Right lobe of liver (tissue), 6 donors: ENCODE data around the gene CDKAL1. TPM values are rescaled to one million over a fixed set of nuclear protein-coding genes. Genes with fewer than 3 reads are reported as not detected.

Experiments
- ATAC-seq, 4 donors: fragments of 200-7000 bp; cut with Tn5 transposase; one replicate each; pipeline ENCODE4 v1.9.1; 2020; ENCODE audit warnings: mild to moderate bottlenecking in 4 of 4, moderate library complexity in 4 of 4
- DNase-seq, 3 donors: peaks; one replicate each; pipeline ENCODE4 v3.0.0-alpha.2; 2020
- H3K27ac ChIP-seq, 3 donors: fragments of 200-600 bp; one replicate each; pipeline ENCODE4 v1.8.0; 2022
- H3K27me3 ChIP-seq, 2 donors: fragments of 200-600 bp; one replicate each; pipeline ENCODE4 v1.8.0; 2022
- H3K36me3 ChIP-seq, 4 donors: fragments of 200-600 bp; sonication (generic) in 1 of 4; one replicate each; pipeline versions ENCODE4 v1.5.1 to v1.8.0; 2017 to 2022; ENCODE audit warnings: control low read depth in 1 of 4
- H3K4me1 ChIP-seq, 4 donors: fragments of 200-600 bp; sonication (generic) in 1 of 4; one replicate each; pipeline versions ENCODE4 v1.5.1 to v1.8.0; 2017 to 2022; ENCODE audit warnings: control low read depth in 1 of 4
- H3K4me3 ChIP-seq, 3 donors: fragments of 200-600 bp; one replicate each; pipeline ENCODE4 v1.8.0; 2022
- H3K9me3 ChIP-seq, 4 donors: fragments of 200-600 bp; sonication (generic) in 1 of 4; one replicate each; pipeline versions ENCODE4 v1.5.1 to v1.8.0; 2017 to 2022; ENCODE audit warnings: control low read depth in 1 of 4
- POLR2A ChIP-seq: fragments of 450-650 bp; IDR thresholded peaks from one replicate; pipeline ENCODE4 v1.6.1; 2017; ENCODE audit warnings: antibody characterized with exemption, mild to moderate bottlenecking
- WGBS: methylation state at CpG from one replicate; pipeline ENCODE4 v1.1.6; 2018; ENCODE audit warnings: low coverage, low lambda C conversion rate; ENCODE audit not compliant: insufficient coverage; ENCODE audit errors: missing lambda C conversion rate; 5-methylcytosine and 5-hydroxymethylcytosine counted together
- intact Hi-C, 2 donors: fragments of 100-400 bp; cut with DNase I; formaldehyde crosslinking; loops; one replicate each; pipeline versions ENCODE4 v1.11.2 to v1.14.1; 2022
- total RNA-seq, 6 experiments: library from RNA; depleted of rRNA in 2 of 6; stranded (reverse); fragments of >200 nt in 2 of 6; fragmentation: NEBNext Ultra II Directional in 3 of 6; extraction: Animal tissue kit (Norgen Biotek cat#: 25700) in 3 of 6; gene quantifications; one replicate each; pipeline versions ENCODE4 v1.1.0 to v1.2.4, GENCODE V29; 2016 to 2023
- TF ChIP-seq, protein P1 (sequence below), 4 donors: fragments of 200-600 bp in 3 of 4; fragments of 450-650 bp in 1 of 4; IDR thresholded peaks; one replicate each; pipeline versions ENCODE4 v1.5.1 to v1.8.0; 2016 to 2022; ENCODE audit warnings: antibody characterized with exemption in 4 of 4, mild to moderate bottlenecking in 2 of 4
- donor health status: DM: no; HTN: yes; CAD: no.
- donor health status: DM: no; HTN: no; CAD: no.
- donor health status: DM: no; HTN: no; CAD: no.
- donor health status: DM: no; HTN: yes; CAD: no.
- donor health status: DM: no; HTN: yes; CAD: no.

CDKAL1 gene
- total RNA-seq, 6 experiments from 2014 or later, result 4.5 to 7.0 (median 6.2) TPM

DNA sequence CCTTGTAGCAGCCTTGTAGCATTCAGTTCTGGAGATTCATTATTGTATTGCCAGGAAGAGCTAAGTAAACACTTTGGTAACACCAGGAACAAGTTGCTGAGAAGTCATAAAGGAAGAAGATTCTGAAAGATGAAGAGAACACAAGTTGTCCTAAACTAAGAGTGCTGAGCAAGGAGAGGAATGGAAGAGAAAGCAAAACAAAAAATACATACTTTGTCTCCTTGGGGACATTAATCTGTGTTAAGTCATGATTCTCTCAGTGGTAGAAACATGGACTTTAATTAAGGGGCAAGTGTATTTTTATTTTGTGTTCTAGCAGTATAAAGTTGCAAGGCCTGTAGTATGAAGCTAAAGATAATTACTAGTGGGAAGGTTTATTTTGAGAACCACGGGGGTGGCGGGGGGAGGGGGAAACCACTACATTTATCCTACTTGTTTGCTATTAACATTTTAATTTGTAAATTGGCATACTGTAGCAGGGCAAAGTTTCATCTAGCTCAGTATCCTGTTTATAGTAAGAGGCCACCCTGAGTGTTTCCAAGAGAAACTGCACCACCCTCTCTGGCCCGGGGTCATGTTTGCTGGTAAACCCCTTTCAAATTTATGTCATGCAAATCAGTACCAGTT, 463.0 kb downstream of the CDKAL1 start:
- no peaks in the 10 kb centered on the region for H3K36me3 ChIP-seq
- no peak for ATAC-seq
- intact Hi-C loops, result no loop called here
- H3K4me3 ChIP-seq, result no peak overlapping the region
- no peaks in the 10 kb centered on the region for H3K9me3 ChIP-seq
- no peak for DNase-seq
- H3K4me1 ChIP-seq, result peaks cover 0 to 6% (median 0%) of the 10 kb centered on the region in 4 donors
- no peak overlapping the region for H3K27ac ChIP-seq
- 80% methylated on average over 1 of the region's 3 CpGs for WGBS
- H3K27me3 ChIP-seq, result no peaks in the 10 kb centered on the region
- TF ChIP-seq POLR2A, result no peak
- TF ChIP-seq, protein P1, sequence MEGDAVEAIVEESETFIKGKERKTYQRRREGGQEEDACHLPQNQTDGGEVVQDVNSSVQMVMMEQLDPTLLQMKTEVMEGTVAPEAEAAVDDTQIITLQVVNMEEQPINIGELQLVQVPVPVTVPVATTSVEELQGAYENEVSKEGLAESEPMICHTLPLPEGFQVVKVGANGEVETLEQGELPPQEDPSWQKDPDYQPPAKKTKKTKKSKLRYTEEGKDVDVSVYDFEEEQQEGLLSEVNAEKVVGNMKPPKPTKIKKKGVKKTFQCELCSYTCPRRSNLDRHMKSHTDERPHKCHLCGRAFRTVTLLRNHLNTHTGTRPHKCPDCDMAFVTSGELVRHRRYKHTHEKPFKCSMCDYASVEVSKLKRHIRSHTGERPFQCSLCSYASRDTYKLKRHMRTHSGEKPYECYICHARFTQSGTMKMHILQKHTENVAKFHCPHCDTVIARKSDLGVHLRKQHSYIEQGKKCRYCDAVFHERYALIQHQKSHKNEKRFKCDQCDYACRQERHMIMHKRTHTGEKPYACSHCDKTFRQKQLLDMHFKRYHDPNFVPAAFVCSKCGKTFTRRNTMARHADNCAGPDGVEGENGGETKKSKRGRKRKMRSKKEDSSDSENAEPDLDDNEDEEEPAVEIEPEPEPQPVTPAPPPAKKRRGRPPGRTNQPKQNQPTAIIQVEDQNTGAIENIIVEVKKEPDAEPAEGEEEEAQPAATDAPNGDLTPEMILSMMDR (IDR thresholded peaks at IDR 0.05), result no peak

DNA sequence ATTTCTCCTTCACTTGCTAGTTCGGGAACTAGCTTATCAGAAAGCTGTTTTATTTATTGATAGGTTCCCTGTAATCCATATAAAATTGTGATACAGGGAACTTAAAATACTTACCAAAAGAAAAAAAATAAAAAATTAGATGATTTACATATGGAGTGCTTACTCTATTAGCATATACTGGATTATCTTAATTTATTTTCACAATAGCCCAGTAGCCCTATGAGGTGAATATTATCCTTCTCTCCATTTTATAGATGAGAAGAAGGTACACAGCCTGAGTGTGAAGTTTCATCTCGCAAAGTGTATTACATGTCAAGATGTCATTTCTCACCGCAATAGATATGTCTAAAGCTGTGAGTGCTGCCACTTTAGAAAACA, 463.5 kb downstream of the CDKAL1 start:
- no peak for TF ChIP-seq POLR2A
- TF ChIP-seq, protein P1 (IDR thresholded peaks at IDR 0.05), result no peak
- Histone ChIP-seq H3K4me3 (no peak overlapping the region), H3K4me1 (peaks cover 0 to 6% (median 0%) of the 10 kb centered on the region in 4 donors), H3K27ac (no peak overlapping the region), H3K27me3 (no peaks in the 10 kb centered on the region), H3K9me3 (no peaks in the 10 kb centered on the region), H3K36me3 (no peaks in the 10 kb centered on the region)
- intact Hi-C loops, result no loop called here
- ATAC-seq (no peak), DNase-seq (no peak)
- WGBS, result 81% methylated on average over 3 of the region's 3 CpGs

DNA sequence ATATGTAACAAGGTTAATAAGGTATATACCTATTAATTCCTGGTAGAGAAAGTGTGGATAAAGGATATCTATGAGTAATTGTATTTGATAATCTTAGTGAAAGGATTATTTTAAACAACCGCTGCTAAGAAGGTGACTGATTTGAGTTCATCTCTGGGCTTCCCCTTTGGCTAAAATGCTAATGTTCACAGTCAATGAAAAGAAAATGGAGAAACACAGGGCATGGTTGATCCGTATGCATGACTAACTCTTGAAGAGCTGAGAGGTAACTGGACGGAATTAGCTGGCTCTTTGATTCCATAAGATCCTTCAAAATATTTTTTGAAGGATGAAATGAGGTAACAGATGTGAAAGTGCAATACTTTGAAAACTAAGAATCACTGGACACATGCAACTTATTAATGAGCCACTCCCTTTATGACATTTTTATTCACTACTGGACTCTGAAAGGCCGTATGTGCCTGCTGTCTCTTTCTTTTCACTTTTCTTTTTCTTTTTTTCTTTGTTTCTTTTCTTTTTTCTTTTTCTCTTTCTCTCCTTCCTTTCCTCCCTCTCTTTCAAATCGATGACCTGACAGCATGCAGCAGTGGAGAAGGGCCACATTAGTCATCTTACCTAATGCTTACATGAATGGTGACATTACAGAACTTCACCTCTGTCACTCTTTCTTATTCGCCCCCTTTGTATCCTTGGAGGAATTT, 464.6 kb downstream of the CDKAL1 start:
- Histone ChIP-seq H3K27ac (no peak overlapping the region), H3K27me3 (no peaks in the 10 kb centered on the region), H3K4me3 (no peak overlapping the region), H3K4me1 (peaks cover 0 to 6% (median 0%) of the 10 kb centered on the region in 4 donors), H3K36me3 (no peaks in the 10 kb centered on the region), H3K9me3 (no peaks in the 10 kb centered on the region)
- 91% methylated on average over 5 of the region's 6 CpGs for WGBS
- ATAC-seq (no peak), DNase-seq (no peak)
- TF ChIP-seq, protein P1 (IDR thresholded peaks at IDR 0.05), result no peak
- no peak for TF ChIP-seq POLR2A
- intact Hi-C loops, result no loop called here

DNA sequence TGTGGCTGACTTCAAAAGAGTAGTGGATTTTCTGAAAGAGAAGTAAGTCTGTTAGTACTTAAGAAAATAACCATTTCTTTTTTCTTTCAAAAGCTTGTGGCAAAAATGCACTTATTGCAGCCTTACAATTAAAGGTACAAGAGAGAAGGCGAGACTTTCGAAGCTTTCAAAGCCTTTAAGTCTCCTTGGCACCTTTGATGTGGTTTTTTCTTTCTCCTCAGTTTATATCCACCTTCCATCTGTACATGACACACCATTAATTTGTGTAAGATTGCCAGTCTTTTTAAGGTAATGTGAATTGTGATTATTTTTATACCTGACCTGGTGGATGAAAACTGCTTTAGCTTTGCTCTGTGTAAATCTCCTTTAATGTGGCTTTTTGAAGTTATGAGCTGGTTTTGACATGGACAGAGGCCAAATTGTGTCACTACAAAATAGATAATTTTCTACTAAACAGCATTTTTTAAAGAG, 466.1 kb downstream of the CDKAL1 start:
- no peaks in the 10 kb centered on the region for H3K36me3 ChIP-seq
- no peaks in the 10 kb centered on the region for H3K9me3 ChIP-seq
- no peak for TF ChIP-seq POLR2A
- TF ChIP-seq, protein P1 (IDR thresholded peaks at IDR 0.05), result no peak
- ATAC-seq (no peak), DNase-seq (no peak)
- H3K4me1 ChIP-seq, result peaks cover 0 to 6% (median 0%) of the 10 kb centered on the region in 4 donors
- no peak overlapping the region for H3K27ac ChIP-seq
- intact Hi-C loops, result no loop called here
- no peaks in the 10 kb centered on the region for H3K27me3 ChIP-seq
- H3K4me3 ChIP-seq, result no peak overlapping the region
- WGBS, result 86% methylated on average over 2 of the region's 2 CpGs
